Activated T-cell treated with anti-CD3 and anti-CD28 coated beads for 1 hour (primary cell): ENCODE data around the gene TLE5.
"Not testable (repeated sequence)": the region's sequence is repeated elsewhere in the genome, so short reads cannot be mapped to it uniquely, and the experiment has no call there.

Source experiments
- DNase-seq: peaks from one replicate; pipeline ENCODE4 v3.0.0-alpha.2; 2020; ENCODE audit warnings: low read depth

Gene TLE5

DNA sequence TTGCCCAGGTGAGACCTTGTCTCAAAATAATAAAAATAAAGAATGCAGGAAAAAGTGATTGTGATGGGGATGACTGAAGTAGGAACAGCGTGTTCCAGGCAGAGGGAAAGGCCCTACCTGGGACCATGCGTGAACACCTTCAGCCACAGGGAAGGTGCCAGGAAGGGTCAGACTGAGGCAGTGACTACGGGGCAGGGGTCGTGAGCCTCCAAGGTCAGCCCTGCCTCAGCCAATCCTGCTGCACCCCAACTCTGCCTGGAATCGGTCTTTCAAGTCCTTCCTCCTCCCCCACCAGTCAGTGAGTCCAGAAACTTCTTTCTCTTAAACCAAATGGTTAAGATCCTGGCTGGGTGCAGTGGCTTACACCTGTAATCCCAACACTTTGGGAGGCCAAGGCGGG lies 17.1 kb downstream of the TLE5 start:
- no peak for DNase-seq

DNA sequence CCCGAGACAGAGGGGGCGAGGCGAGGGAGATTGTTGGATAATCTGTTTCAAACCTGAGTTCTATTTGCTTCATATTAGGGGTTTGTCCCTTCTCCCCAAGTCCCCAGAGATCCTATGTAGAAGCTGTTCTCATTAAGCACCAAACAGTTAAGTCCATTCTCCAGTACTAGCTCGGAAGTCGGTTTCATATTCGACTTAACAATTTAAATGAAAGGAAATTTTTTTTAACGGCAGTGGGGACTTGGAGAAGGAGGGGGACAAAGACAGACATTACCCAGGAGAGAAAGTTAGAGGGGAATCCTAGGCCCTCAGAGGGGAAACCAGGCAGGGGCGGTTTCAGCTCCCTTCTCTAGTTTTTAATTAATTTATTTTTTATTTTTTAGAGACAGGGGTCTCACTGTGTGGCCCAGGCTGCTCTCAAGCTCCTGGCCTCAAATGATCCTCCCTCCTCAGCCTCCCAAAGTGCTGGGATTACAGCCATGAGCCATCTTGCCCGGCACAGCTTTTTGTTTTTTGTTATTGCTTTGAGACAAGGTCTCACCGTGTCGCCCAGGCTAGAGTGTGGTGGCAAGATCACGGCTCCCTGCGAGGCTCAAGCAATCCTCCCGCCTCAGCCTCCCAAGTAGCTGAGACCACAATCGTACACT lies 19.6 kb downstream of the TLE5 start:
- DNase-seq = no peak

DNA sequence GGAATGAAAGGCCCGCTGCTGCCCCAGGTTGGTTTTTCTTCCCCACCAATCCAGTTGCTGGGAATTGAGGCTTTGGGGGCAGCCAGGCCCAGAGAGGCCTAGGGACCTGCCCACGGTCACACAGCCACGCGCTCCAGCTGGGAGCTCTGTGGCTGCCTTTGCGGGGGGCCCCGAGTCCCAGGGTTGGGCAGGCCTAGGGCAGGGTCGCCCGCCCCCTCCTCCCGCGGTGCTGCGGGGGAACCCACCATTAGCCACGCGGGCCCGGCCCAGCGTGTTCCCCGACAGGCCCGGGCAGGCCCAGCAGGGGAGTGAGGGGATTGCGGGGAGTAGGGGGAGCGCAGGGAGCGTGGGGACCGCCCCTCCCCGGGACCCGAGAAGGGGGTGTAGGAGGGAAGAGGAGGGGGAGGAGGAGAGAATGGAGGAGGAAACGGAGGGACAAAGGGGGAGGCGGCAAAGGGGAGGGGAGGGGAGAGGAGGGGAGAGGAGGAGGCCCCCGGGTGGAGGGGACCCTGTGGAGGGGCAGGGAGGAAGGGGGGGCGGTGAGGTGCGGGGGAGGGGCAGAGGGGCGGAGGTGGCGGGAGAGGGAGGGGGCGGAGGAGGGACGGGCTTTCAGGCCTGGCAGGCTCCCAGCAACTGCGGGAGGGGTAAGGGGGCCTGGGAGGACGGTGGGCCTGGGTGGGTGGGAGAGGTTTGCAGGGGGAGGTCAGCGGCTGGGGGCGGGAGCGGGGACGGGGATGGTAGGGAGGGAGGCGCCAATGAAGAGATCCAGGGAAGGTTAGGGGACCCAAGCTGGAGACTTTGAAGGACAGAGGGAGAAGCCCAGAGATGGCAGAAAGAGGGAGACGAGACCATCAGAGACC lies 20.3 kb downstream of the TLE5 start:
- DNase-seq = no peak

DNA sequence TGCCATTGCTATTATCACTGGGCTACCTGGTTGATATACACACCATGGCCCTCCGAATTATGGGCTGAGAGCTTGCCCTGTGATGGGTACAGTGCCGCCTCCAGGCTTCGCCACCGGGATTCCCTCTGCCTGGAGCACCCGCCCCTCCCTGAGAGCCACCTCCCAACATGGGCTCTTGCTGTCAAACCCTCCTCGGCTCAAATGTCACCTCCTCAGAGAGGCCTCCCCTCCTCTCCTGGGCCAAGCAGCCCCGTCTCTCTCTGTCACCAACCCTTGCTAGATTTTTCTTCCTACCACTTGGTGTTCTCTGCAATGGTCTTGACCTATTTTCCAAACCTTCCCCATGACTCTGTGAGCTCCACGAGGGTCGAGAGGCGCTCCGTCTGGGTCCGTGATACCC lies 21.0 kb downstream of the TLE5 start:
- no peak for DNase-seq

DNA sequence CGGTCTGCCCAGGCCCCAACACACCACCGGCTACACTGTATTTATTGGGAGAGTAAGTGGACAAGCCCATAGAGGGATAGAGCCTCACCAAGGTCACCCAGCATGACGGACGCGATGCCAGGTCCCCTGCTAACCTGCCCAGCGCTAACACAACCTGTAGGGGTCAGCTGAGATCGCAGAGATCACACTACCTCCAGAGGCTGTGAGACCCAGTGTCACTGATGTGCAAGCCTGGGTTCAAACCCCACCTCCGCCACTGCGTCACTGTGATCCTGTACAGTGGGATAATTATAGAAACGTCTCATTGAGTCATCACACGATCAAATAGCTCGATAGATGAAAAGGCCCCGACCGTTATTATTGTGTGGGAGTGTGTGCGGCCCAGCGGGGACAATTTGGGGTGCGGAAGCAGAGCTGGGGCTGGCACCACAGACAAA lies 22.6 kb downstream of the TLE5 start:
- no peak for DNase-seq

DNA sequence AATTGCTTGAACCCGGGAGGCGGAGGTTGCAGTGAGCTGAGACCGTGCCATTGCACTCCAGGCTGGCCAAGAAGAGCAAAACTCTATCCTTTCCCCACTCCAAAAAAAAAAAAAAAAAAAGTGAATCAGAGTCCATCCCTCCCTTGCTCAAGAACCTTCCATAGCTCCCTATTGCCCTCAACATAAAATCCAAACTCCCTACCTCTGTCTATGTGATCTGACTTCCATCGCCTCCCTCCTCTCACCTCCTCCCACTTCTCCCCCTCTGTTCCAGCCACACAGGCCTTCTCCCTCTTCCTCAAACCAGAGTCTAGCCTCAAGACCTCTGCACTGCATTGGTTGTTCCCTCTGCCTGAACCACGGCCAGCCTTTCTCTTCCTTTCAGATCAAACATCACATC lies 23.2 kb downstream of the TLE5 start:
- no peak for DNase-seq

DNA sequence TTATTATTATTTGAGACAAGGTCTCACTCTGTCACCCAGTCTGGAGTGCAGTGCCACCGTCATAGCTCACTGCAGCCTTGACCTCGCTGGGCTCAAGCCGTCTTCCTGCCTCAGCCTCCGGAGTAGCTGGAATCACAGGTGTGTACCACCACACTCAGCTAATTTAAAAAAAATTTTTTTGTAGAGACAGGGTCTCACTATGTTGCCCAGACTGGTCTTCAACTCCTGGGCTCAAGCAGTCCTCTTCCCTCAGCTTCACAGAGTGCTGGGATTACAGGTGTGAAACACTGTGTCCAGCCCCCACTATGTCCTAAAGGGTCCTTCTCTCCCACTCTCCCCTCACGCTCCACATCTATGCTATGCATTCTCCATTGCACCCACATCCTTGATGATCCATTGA lies 24.1 kb downstream of the TLE5 start:
- no peak for DNase-seq

DNA sequence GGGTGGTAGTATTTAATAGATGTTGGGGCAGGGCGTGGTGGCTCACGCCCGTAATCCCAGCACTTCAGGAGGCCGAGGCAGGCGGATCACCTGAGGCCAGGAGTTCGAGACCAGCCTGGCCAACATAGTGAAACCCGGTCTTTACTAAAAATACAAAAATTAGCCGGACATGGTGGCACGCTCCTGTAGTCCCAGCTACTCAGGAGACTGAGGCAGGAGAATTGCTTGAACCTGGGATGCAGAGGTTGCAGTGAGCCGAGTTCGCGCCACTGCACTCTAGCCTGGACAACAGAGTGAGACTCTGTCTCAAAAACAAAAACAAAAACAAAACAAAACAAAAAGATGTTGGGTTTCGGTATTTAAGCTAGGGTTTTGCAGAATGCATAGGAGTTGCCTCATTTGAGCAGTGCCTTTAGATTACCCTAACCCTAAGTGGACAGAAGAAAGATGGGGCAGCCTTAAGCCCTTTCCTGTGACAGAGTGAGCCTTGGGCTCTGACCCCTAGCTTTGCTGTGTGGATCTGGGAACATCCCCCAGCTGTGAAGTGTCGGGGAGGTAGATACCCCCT lies 25.2 kb downstream of the TLE5 start:
- DNase-seq = not testable (repeated sequence)

DNA sequence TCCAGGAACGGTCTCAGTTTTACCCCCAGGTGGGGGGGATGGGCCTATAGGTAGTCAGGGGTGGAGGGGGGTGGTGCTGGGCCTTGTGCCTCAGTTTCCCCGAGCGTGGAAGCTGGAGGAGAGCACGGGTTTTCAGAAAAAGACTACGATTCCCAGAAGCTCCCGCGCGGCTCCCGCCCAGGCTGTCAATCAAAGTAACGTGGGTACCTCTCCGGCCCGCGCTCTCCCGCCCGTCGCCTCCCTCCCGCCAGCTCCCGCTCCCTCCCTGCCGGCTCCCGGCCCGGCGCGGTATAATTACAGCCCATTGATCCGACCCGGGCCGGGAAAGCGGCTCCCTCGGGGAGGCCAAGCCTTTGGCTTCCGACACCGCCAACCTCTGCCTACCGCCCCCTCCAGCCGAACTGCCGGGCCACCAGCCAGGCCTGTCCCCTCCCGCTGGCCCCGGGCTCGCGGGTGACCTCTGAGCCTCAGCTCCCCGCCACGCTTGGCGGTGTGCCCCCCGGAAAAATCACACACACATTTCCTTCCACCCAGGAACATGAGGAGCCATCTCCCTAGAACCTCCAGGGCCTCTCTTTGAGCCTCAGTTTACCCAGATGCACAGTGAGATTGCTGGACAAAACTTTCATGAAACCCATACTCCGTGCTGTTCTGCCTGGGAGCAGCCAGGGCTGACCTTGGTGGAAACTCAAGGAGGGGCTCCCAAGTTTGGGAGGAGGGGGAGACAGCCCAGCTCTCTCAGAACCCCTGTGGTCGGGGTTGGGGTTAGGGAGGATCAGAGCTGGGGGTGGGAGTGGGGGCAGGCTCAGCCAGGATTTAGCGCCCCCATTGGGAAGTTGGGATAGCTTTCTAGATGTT lies 25.9 kb downstream of the TLE5 start:
- peak; percentile 66 for DNase-seq

DNA sequence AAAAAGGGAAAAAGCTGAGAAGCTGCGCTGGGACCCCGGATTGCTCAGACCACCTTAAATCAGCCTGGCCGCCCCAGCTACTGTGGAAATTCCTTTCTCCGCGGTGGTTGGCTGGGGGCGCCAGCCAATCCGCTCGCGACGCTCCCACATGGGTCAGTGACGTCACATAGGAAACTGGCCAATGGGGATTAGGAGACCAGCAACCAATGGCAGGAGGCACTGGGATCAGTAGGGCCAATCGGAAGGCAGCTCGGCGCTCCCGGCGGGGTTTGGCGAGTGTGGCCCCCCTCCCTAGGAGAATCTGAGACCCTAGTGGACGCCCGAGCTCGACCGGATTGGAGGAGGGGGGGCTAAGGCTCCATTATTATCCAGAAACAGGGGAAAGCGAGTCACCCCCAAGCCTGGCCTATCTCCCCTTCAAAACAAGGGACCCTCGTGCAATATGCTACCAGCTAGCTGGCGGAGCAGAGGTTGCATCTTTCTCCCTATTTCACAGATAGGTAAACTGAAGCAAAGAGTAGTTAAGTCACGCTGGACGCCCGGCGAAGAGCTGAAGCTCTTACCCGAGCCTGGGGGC lies 26.7 kb downstream of the TLE5 start:
- DNase-seq = peak; percentile 86

DNA sequence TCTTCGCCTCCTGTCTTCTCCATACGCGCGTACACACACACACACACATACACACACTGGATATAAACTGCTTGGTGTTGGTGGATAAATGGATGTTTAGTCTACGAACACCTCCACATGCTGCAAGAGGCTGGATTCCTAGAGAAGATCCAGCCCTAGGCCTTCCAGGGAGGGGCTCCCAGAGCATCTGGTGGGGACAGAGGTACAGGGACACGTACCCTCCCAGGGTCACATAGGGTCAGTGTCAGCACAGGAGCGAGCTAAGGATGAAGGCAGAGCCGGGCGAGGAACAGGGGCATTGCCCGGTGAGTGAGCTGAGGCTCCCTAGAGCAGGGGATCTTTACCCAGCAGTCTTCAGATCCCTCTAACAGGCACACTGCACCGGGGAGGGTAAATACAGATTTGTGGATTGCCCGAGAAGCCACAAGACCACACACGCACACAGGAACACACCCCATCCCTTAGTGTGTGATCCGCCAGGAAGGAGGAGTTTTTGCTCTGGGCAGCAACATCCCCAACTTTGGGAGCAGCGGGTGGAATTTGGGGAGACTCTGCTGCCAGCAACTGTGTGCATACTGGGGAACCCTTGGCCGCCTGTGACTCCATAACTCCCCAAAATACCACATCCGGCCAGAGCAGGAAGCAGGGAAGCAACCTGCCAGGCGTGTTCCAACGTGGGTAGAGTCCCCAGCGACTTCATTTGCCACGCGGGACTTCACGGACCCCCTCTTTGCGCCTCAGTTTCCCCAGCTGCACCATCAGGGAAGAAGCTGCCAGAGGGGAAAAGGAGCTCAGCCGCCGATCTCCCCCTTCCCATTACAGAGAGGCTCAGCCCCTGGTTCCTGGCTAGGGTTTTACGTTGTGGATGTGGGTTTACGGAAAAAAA lies 27.4 kb downstream of the TLE5 start:
- no peak for DNase-seq

DNA sequence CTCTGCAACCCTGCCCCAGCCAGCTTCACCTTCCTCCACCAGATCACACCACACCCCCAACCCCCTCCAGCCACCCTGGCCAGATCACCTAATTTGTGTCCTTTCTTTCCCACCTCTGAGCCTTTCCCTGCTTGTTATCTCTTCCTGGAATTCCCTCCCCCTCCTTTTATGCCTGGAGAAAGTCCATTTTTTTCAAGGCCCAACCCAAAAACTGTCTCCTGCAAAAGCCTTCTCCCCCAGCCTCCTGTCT lies 28.0 kb downstream of the TLE5 start:
- no peak for DNase-seq

DNA sequence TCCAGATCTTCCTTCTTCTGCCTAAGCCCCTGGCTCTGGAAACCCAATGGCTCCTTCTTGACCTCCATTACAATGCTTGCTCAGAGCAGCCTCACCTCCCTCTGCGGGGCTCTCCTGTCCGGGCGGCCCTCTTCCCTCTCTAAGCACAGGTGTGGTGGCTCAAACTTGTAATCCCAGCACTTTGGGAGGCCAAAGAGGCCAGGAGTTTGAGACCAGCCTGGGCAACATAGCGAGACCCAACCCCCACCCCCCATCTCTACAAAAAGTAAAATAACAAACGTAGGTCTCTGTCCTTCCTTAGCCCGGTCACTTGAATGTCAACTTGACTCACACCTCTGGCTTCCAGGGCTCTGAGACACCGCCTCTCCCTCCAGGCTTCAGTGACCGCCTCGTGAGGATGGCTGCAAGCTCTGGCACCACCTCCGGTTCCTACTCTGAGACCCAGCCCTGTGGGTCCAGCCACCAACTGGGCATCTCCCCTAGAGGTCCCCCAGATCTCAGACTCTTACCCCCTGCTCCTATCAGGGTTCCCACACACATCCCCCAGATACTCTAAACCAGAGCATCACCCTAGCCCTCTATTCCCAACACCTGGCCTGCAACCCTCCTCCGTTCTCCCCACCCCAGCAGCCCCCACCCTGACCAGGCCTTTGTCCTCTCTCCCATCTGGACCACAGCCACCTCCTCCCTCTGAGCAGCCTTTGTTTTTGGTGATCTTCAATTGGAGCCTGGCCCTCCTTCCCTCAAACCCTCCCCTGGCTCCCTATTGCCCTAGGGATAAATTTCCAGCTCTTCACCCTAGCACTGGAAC lies 28.5 kb downstream of the TLE5 start:
- no peak for DNase-seq

DNA sequence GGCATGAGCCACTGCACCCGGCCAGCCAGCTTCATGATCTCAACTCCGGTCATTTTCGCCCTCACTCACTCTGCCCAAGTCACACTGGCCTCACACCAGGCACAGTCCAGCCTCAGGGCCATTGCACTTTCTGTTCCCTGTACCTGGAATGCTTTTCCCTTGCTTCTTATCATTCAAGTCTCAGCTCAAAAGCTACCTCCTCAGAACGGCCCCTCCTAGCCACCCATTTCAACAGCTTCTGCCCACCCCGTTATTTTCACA lies 30.8 kb downstream of the TLE5 start:
- DNase-seq = no peak

DNA sequence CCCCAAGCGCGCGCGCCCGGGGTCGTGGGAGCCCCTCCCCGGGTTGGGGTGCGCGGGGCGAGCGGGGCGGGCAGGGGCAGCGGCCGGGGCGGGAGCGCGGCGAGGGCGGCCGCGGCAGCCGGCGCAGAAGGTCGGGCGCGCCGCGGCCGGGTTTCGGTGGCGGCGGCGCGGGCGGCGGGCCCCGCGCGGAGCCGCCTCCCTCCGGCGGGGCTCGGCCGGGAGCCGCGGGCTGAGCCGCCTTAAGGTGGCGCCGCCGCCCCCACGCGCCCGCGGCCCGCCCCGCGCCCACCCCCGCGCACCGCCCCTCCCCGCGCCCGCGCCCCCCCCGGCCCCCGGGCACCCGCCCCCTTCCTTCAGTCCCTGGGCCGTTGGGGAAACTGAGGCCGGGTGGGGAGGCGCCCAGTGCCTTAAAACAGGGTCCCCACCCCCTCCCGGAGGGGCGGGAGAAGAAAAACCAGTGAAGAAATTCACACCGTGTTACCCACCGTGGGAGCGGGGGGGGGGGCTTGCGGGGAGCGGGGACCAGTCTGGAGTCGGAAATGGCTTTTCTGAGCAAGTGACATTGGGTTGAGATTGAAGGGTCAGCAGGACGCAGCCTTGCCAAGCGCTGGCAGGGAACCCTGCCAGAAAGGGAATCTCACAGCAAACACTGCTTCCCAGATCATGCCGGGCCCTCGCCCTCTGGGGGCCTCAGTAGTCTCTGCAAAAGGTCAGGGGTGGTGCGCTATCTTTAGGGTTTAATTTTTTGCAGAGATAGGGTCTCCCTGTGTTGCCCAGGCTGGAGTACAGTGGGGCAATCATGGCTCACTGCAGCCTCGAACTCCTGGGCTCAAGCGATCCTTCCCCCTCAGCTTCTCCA lies 33.0 kb downstream of the TLE5 start, which contains the start of gene TLE2:
Gene TLE2 (minus strand): TSS at position 216 of the 859 bp plus-strand sequence. CDS start 376 bp downstream, outside the sequence.
- no peak for DNase-seq

DNA sequence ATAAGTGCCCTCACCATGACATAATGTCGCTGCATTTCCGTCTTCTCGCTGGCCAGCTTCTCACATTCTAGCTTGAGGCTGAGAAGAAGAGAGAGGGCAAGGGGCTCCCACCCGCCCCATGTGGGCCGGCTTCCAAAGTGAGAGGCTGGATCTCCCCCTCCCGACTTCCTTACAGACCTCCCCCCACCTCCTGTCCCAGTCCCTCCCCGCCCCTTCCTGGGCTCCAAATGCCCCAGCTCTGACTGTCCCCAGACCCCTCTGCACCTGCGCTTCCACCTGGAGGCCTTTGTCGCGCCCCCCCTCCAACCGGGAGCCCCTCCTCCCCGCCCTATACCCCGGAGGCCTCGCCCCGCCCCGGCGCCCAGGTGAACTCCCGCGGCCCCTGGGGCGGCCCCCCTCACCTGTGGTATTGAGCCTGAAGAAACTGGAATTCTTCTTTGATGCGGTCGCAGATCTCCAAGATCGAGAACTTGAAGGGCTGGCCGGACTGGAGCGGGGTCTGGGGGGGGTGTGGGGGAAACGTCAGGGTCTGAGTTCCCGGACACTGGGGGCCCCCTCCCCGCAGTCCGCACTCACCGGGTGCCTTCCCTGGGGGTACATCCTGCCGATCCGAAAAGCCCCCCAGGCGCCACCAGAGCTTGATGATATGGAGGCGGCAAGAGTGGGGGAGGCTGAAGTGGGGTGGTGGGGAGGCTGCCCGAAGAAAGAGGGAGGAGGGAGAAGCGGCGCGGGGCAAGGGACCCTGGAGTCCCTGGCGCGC lies 33.8 kb downstream of the TLE5 start:
- no peak for DNase-seq

DNA sequence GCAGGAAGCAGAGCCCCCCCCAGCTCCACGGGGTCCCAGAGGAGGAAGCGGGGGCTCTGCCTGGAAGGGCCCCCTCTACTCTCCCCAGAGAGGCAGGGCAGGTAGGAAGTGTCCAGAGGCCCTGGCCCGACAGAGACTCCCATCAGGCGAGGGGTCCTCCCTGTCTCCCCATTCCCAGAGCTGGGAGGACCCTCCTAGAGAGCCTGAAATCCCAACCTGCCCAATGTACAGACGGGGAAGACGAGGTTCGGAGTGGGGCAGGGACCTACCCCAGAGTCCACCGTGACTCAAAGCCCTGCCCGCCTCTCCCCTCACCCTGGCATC lies 34.4 kb downstream of the TLE5 start:
- DNase-seq = no peak

DNA sequence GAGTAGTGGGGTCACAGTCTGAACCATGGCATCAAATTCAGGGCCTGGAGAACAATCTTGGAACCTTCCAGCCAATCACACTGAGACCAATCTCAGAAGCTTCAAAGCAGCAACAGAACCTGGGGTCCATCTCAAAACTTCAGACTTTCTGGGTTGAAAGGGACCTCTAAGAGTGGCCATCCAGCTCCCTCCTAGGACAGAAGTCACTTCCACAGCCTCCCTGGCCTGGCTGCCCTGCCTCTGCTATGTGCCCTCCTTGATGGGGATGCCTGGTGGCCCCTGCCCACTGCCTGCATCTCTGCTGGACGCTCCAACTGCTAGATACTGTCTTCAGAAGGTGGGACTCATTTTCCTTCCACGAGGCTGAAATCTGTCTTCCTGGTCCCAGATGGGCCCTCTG lies 35.0 kb downstream of the TLE5 start:
- DNase-seq = no peak

DNA sequence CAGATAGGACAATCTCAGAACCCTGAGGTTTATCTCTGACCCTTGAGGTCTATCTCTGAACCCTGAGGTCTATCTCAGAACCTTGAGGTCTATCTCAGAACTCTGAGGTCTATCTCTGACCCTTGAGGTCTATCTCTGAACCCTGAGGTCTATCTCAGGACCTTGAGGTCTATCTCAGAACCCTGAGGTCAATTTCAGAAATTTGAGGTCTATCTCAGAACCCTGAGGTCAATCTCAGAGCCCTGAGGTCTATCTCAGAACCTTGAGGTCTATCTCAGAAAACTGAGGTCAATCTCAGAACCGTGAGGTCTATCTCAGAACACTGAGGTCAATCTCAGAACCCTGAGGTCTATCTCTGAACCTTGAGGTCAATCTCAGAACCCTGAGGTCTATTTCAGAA lies 35.5 kb downstream of the TLE5 start:
- DNase-seq = no peak
